Tibial nerve (tissue), 4 donors: Measurements from ENCODE around the gene CAB39L.

Experiments used
- EP300 ChIP-seq, 2 donors: sonication (generic); formaldehyde crosslinking; IDR thresholded peaks; one replicate each; pipeline ENCODE4 v1.6.1; 2017; ENCODE audit warnings: antibody characterized with exemption in 2 of 2, mild to moderate bottlenecking in 1 of 2
- POLR2A ChIP-seq, 2 donors: fragments of 450-650 bp; IDR thresholded peaks; one replicate each; pipeline ENCODE4 v1.6.1; 2017; ENCODE audit warnings: antibody characterized with exemption in 2 of 2, mild to moderate bottlenecking in 2 of 2, moderate library complexity in 2 of 2
- TF ChIP-seq, protein P1 (sequence below), 5 experiments: fragments of 200-600 bp in 3 of 5; fragments of 450-650 bp in 2 of 5; sonication (generic) in 3 of 5; IDR thresholded peaks; one replicate each; pipeline ENCODE4 v1.5.1; 2016 to 2019; ENCODE audit warnings: antibody characterized with exemption in 5 of 5, mild to moderate bottlenecking in 3 of 5, moderate library complexity in 2 of 5

- TF ChIP-seq, protein P1, sequence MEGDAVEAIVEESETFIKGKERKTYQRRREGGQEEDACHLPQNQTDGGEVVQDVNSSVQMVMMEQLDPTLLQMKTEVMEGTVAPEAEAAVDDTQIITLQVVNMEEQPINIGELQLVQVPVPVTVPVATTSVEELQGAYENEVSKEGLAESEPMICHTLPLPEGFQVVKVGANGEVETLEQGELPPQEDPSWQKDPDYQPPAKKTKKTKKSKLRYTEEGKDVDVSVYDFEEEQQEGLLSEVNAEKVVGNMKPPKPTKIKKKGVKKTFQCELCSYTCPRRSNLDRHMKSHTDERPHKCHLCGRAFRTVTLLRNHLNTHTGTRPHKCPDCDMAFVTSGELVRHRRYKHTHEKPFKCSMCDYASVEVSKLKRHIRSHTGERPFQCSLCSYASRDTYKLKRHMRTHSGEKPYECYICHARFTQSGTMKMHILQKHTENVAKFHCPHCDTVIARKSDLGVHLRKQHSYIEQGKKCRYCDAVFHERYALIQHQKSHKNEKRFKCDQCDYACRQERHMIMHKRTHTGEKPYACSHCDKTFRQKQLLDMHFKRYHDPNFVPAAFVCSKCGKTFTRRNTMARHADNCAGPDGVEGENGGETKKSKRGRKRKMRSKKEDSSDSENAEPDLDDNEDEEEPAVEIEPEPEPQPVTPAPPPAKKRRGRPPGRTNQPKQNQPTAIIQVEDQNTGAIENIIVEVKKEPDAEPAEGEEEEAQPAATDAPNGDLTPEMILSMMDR (IDR thresholded peaks at IDR 0.05), result no peak
- TF ChIP-seq POLR2A (IDR thresholded peaks at IDR 0.05) (no peak), EP300 (IDR thresholded peaks at IDR 0.05) (no peak)
Measured at GRCh38 chr13:49409008-49409407, 34.9 kb downstream of the CAB39L start.
